Measurements from ENCODE around the gene CCDC33.

CCDC33 gene

DNA sequence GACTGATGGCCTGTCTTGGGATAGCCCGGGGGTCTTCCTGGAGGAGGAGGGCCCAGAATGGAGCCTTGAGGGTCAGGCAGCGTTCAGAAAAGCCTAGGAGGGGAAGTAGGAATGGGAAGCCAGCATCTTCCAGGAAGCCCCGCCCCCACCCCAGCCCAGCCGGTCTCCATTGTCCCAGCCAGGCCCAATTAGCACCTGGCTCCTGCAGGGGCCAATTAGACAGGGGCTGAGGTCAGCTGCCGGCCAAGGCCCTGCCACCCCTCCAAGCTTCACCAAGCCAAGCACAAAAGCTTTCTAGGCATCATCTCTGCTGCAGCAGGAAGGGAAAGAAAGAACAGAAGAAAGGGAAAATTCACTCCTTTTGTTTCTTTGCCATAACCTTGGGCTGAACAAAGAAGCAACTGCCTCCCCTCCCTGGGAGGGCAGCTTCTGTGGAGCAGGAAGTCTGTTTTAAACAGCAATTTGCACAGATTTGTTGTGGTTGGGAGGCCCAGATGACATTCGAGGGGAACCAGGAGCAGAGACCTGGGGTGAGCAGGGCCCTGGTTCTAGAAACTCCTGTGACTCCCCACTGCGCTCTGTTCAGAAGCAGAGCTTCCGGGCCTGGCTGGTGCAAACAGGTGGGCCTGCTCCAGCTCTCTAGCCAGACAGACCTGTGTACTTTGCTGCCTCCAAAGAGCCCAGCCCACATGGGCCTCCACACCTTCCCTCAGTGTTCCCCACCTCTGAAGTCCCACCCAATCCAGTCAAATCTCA lies 83.6 kb downstream of the CCDC33 start:
- H3K4me3 ChIP-seq (ENCODE audit: low read depth, low read length) = no peak overlapping the region
- TF ChIP-seq, protein P1, sequence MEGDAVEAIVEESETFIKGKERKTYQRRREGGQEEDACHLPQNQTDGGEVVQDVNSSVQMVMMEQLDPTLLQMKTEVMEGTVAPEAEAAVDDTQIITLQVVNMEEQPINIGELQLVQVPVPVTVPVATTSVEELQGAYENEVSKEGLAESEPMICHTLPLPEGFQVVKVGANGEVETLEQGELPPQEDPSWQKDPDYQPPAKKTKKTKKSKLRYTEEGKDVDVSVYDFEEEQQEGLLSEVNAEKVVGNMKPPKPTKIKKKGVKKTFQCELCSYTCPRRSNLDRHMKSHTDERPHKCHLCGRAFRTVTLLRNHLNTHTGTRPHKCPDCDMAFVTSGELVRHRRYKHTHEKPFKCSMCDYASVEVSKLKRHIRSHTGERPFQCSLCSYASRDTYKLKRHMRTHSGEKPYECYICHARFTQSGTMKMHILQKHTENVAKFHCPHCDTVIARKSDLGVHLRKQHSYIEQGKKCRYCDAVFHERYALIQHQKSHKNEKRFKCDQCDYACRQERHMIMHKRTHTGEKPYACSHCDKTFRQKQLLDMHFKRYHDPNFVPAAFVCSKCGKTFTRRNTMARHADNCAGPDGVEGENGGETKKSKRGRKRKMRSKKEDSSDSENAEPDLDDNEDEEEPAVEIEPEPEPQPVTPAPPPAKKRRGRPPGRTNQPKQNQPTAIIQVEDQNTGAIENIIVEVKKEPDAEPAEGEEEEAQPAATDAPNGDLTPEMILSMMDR (IDR thresholded peaks at IDR 0.05; ENCODE audit: insufficient read depth, low read depth, low read length, missing control alignments) = no peak
- peak; percentile 22 for DNase-seq (ENCODE audit: low read depth)

DNA sequence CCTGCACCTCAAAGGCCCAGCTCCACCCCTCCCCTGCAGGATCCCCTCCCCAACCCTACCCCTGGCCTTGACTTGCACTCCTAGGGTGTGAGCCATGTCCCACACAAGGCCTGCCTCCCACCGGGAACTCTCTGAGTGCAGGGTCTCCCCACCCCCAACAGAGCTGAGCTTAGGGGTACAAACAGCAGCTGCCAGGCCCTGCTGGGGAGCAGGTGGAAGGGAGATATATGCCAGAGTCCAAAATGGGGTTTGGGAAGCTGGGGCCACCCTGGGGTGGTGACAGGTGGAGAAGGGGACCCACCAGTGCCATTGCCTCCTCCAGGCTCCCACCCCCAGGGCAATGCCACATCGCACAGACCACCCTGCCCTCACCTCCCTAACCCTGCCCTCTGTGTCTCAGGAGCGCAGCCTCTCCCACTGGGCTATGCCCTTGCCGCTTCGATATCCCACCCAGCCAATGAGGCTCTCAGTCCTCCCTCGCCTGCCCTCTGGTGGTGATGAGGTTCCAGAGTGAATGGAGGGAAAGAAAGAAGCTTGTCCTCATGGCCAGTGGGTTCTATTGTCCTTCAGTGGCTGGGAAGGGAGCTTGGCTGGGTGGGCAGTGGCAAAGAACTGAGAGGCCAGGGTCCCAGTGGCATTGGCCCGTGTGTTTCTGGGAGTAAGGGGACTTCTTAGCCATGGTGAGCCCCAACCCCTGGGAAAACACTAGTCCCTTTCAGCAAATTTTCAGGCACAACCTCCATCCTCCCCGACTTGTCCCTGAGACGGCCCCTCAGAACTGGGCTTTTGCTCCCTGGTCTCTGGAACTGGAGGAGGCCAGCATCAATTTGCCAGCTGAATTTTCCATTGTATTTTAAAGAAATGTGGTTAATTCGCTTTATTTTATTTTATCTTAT lies 84.5 kb downstream of the CCDC33 start:
- TF ChIP-seq, protein P1 (IDR thresholded peaks at IDR 0.05; ENCODE audit: insufficient read depth, low read depth, low read length, missing control alignments) = peak; percentile 72
- peak; percentile 48 for DNase-seq (ENCODE audit: low read depth)

DNA sequence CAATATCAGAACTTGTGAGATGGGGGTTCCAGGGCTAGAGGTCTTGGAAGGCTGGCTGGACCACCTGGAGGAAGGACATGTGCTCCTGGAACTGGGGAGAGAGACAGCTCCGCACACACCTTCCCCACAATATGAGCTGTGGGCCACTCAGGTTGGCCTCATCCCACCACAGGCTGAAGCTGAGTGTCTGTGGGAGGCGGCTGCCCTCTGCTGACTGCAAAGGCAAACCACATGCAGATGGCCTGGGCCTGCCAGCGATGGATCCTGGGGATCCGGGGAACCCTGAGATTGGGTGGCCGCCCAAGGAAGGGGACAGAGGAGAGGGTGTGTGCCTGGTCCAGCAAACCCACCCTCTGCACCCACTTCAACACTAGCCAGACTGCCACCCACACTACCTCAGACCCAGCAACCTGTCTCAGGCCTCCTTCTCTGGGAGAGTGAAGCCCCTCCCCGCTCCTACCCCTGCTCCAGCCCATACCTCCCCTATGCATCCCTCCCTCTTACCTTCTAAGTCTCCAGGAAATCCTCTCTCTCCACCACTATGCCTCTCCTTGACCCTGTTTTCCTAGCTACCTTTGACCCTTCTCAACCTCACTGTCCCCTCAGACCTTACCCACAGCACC lies 86.5 kb downstream of the CCDC33 start:
- TF ChIP-seq, protein P1 (IDR thresholded peaks at IDR 0.05; ENCODE audit: insufficient read depth, low read depth, low read length, missing control alignments) = peak; percentile 97
- peak; percentile 73 for DNase-seq (ENCODE audit: low read depth)
- no peak overlapping the region for H3K4me3 ChIP-seq (ENCODE audit: low read depth, low read length)

More for the DNA sequence above, 84.5 kb downstream of the CCDC33 start:
- H3K4me3 ChIP-seq (ENCODE audit: low read depth, low read length) = no peak overlapping the region

DNA sequence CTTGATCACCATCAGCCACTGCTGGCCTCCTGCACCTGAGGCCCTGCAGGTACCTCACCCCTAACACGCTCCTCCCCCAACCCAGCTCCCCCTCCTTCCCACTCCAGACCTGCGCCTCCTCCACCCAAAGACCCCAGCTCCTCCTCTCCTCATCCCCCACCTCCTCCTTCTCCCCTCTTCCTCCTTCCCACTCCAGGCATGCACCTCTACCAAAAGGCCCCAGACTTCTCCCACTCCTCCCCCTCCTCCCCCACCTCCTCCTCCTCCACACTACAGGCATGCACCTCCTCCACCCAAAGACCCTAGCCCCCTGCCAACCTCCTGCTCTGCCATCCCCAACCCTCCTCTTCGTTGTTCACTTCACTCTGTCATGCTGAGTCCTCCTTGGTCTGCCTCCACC lies 88.6 kb downstream of the CCDC33 start:
- no peak overlapping the region for H3K4me3 ChIP-seq (ENCODE audit: low read depth, low read length)
- no peak for DNase-seq (ENCODE audit: low read depth)
- TF ChIP-seq, protein P1 (IDR thresholded peaks at IDR 0.05; ENCODE audit: insufficient read depth, low read depth, low read length, missing control alignments) = no peak

DNA sequence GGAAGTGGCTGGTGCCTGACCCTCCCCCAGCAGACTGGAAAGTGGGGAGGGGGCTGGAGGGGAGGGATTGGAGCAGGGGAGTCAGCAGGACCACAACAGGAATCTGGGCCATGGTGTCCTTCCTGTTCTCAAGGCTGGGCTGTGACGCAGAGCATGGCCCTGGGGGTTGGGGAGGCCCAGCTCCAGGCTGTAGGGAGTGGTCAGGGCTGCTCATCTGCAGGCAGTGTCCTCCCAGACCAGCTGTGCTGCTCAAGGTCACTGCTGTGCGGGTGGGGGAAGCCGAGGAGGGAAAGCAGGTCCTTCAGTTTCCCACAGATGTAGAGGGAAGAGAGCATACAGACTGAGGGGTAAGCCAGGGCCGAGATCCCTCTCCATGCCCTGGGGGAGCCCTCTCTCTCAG lies 90.6 kb downstream of the CCDC33 start:
- no peak for DNase-seq (ENCODE audit: low read depth)
- TF ChIP-seq, protein P1 (IDR thresholded peaks at IDR 0.05; ENCODE audit: insufficient read depth, low read depth, low read length, missing control alignments) = no peak
- H3K4me3 ChIP-seq (ENCODE audit: low read depth, low read length) = no peak overlapping the region

DNA sequence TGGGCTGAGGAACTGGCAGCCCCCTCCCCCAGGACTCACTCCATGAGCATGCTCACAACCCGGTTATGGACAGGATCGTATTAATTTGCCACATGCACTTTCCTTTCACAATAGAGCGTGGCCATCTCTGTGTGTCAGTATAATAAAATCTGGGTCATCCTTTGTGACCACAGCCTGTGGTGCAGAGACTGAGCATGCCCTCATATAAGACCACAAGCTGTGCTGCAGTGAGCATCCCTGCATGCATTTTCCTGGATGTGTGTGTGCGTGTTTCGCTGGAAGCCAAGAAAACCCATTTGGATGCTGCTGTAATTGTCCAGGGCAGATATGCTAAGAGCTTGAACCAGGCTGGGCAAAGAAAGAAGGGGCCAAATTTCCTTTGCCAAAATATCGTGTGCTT lies 91.6 kb downstream of the CCDC33 start:
- TF ChIP-seq, protein P1 (IDR thresholded peaks at IDR 0.05; ENCODE audit: insufficient read depth, low read depth, low read length, missing control alignments) = no peak
- DNase-seq (ENCODE audit: low read depth) = no peak
- H3K4me3 ChIP-seq (ENCODE audit: low read depth, low read length) = no peak overlapping the region
